ENCODE data around the gene TTC5. TPM values are rescaled to one million over a fixed set of nuclear protein-coding genes. Genes with fewer than 3 reads are reported as not detected.
"Not testable (repeated sequence)": the region's sequence is repeated elsewhere in the genome, so short reads cannot be mapped to it uniquely, and the experiment has no call there.

TTC5 gene
- polyA plus RNA-seq, 5 donors, result 18.8 to 26.5 (median 23.7) TPM

DNA sequence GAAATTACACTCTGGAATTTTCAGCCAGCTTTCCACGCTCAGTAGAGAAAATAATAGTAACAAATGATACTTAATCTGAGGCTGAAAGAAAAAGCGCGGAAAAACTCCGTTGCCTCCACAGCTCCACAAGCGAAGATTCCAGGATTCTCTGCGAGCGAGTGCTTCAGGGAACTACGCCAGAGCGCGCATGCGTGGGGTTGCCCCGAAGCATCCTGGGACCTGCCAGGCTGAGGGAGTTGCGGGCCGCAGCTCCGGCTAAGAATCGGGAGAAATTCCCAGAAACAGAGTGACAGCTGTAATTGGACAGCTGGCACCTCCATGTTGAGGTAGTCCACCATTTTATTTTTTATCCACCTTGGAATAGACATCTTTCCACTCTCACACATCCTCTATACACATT, 12.0 kb upstream of the TTC5 start:
- DNase-seq, result no peak

DNA sequence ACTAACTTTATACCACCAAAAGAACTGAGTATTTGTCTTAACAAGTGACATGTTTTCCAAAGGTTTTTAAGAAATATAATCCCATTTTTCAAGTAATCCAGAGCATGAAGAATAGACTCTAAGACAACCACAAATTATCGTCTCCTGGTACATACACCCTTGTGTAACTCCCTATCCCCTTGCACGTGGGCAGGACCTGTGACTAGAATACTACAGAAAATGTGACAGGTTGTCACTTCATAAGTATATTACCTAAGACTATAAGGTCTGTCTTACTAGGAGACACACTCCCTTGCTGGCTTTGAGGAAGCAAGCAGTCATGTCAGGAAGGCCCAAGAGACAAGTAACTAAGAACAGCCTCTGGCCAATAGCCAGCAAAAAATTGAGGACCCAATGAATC, 8.3 kb upstream of the TTC5 start:
- DNase-seq, result no peak

DNA sequence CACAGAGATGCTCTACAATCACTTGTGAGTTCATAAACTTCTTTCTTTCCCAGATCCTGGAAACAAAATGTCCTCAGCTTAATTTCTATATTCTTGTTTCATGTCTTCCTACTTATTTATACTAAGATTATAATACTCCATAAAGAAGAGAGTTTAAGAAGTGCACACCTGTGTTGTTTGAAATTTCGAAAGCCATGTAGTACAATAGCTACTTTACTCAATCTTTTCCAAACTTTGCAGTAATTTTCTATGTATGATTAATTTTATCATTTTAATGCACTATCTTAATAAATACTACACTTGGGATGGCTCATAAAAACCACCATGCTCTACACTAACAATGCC, 300 bp upstream of the TTC5 start:
- DNase-seq, result no peak

DNA sequence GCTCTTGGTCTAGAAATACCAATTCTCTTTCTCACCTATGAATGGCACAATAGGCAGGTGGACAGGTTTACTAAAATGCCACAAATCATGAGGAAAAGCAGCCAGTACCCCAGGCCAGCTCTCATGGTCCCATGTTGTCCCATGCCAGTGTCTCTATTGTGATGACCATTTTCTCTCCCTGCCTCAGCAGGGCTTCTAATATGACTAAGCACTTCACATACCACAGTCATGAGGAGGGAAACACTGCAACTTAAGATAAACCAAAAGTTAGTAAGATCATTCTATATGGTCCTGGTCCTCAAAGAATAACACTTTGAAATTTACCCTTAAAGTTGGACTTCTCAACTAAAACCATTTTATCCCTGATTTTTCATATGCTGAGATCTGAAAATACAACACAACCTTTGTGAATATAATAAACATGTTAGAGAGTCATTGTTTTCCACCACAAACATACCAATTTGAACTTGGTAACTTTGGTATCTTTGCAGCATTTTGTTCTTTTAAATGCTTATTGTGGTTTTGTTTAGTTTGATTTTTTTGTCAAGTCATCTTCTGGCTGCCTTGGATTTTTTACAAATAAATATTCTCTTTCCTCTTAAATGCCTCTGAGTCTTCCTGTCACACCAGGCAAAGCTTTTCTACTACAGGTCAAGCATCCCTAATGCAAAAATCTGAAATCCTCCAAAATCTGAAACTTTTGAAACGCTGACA, 3.6 kb downstream of the TTC5 start:
- no peak for DNase-seq

DNA sequence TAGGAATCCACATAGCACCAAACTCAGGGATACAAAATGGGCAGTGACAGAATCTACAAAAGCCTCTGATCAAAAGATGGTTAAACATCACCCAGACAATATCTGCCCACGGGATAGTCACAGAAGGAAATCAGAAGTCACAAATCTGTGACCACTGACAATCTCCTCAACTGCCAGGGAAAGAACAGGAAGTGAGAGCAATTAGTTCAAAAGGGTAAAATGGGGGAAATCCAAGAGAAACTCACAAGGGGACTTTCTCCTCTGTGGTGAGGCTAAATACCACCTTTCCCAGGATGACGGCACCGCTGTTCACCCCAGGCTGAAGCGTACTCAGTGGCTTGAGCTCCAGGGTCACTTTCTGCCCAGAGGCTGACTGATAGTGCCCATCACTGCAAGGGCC, 10.7 kb downstream of the TTC5 start:
- no peak for DNase-seq

DNA sequence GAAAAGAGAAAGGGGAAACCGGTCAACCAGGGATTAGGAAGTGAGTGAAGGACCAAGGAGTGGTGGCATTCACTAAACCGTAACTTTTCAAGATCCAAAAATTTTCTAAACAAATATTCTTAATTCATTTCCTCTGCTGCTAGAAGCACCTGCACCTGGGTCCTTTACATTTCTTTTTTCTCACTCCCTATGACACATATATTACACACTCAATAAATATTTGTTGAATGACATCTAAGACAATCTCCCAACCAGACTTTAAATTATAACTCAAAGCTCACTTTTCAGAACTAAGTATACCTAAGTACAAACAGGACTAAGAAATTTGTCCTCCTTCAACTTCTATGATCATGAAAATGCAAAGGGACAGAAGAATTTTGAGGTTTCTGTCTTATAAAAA, 11.1 kb downstream of the TTC5 start:
- DNase-seq, result no peak

DNA sequence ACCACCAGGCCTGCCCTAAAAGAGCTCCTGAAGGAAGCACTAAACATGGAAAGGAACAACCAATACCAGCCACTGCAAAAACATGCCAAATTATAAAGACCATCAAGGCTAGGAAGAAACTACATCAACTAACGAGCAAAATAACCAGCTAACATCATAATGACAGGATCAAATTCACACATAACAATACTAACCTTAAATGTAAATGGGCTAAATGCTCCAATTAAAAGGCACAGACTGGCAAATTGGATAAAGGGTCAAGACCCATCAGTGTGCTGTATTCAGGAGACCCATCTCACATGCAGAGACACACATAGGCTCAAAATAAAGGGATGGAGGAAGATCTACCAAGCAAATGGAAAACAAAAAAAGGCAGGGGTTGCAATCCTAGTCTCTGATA, 23.8 kb downstream of the TTC5 start:
- DNase-seq, result not testable (repeated sequence)

DNA sequence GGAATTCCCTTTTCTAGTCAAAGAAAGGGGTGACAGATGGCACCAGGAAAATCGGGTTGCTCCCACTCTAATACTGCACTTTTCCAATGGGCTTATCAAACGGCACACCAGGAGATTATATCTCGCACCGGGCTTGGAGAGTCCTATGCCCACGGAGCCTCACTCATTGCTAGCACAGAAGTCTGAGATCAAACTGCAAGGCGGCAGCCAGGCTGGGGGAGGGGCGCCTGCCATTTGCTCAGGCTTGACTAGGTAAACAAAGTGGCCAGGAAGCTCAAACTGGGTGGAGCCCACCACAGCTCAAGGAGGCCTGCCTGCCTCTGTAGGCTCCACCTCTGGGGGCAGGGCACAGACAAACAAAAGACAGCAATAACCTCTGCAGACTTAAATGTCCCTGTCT, 25.5 kb downstream of the TTC5 start:
- not testable (repeated sequence) for DNase-seq

DNA sequence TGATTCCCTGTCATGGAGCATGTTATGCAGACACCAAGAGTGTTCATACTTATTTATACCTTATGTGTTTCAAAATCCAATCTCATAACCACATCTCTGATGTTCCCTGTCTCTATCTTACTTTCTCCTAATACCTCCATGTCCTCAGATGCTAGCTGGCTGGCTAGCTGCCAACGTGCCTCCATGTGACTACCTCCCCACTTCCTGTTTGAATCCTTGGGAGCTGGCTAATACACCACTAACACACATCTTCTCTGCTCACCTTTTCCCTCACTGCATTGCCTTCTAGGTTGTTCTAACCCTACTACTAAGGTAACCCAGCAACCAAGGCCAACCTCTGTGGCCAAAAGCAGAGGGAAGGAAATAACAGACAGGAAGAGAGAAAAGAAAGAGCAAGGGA, 27.3 kb downstream of the TTC5 start:
- no peak for DNase-seq

DNA sequence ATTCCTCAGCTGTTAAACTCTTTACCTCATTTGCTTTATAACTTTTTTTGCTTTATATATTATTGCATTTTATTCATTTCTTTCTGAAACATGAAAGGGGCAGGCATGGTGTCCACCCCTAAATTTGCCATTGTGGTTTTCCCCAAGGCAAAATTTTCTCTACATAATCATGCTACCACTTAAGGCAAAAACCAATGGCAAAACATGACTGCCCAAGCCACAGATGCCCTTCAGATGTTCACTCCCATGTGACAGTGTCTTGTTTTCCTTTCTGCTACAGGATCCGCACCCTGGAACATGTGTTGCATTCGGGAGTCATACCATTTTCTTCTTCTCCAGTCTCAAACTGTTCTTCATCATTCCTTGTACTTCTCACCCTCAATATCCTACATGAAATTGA, 28.3 kb downstream of the TTC5 start:
- DNase-seq, result no peak

DNA sequence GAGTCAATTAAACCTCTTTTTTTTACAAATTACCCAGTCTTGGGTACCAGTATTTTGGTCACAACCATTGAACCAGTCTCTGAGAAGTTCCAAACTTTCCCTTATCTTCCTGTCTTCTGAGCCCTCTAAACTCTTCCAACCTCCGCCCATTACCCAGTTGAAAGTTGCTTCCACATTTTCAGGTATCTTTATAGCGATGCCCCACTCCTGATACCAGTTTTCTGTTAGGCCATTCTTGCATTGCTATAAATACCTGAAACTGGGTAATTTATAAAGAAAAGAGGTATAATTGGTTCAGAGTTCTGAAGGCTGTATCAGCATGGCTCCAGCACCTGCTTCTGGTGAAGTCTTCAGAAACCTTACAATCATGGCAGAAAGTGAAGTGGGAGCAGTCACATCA, 31.7 kb downstream of the TTC5 start:
- no peak for DNase-seq

DNA sequence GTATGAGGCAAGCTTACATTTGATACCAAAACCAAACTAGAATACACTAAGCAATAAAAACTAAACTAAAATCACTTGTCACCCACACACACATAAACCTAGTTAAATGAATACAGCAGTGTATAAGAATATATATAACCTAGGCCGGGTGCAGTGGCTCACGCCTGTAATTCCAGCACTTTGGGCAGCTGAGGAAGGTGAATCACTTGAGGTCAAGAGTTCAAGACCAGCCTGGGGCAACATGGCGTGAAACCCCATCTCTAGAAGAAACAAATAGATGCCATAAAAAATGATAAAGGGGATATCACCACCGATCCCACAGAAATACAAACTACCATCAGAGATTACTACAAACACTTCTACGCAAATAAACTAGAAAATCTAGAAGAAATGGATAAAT, 41.4 kb downstream of the TTC5 start:
- DNase-seq, result not testable (repeated sequence)

DNA sequence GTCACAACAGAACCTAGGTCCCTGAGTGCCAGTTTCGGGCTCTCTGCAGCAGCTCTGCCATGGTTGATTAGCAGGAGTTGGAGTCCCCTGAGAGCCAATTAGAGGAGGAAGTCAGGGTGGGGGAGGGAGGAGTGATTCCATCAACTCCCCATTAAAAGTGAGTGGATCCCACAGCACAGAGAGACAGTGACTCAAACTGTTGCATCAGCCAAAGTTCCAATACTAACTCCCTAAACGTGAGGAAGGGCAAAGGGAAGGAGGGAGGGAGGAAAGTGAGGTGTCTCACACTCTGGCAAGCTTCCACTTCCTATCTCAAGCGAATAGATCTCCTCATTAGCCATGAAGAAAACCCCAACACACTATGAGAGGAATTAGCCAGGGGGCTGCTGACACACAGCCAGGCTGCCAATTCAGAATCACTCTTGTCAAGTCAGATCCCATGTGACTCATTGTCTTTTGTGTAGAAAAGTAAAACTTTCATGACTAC, 43.1 kb downstream of the TTC5 start:
- no peak for DNase-seq

DNA sequence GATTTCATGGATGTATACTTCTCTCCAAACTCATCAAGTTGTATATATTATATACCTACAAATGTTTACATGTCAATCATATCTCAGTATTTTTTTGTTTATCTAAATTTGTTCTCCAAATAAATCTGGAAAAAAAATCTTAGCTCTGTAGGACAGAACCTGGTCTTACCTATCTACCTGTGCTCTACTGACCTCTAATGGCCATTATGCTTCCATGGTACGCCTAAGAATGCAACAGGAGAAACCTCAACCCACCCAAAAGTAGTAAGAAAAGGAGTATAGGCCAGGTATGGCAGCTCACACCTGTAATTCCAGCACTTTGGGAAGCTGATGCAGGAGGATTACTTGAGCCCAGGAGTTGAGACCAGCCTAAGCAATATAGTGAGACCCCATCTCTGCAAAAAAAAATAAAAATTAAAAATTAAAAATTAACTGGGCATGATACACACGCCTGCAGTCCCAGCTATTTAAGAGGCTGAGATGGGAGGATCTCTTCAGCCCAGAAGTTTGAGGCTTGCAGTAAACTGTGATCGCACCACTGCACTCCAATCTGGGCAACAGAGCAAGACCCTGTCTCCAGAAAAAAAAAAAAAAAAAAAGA, 58.0 kb downstream of the TTC5 start:
- DNase-seq, result no peak

Other genes starting within 250 kb of the TTC5 start
- gene OR4L1, start 245.9 kb downstream of the TTC5 start, polyA plus RNA-seq (ENCODE audit: insufficient read depth in 1 of 5, insufficient read length in 5 of 5, low replicate concordance in 1 of 5), result not detected
- gene OR4K17, start 195.2 kb downstream of the TTC5 start, polyA plus RNA-seq (ENCODE audit: insufficient read depth in 1 of 5, insufficient read length in 5 of 5, low replicate concordance in 1 of 5), result under 1 TPM in 3 of 5 donors, not detected in 2; 0.06 to 0.12 (median 0.08) TPM
- not detected for gene OR4N5, start 167.1 kb downstream of the TTC5 start, polyA plus RNA-seq (ENCODE audit: insufficient read depth in 1 of 5, insufficient read length in 5 of 5, low replicate concordance in 1 of 5)
- gene OR11G2, start 115.1 kb downstream of the TTC5 start, polyA plus RNA-seq (ENCODE audit: insufficient read depth in 1 of 5, insufficient read length in 5 of 5, low replicate concordance in 1 of 5), result not detected
- not detected for gene OR11H6, start 82.2 kb downstream of the TTC5 start, polyA plus RNA-seq (ENCODE audit: insufficient read depth in 1 of 5, insufficient read length in 5 of 5, low replicate concordance in 1 of 5)
- under 1 TPM; 0.51 to 0.84 (median 0.59) TPM for gene OR11H7, start 77.0 kb downstream of the TTC5 start, polyA plus RNA-seq (ENCODE audit: insufficient read depth in 1 of 5, insufficient read length in 5 of 5, low replicate concordance in 1 of 5)
- under 1 TPM in 1 of 5 donors, not detected in 4; 0.14 TPM for gene OR11H4, start 66.7 kb downstream of the TTC5 start, polyA plus RNA-seq (ENCODE audit: insufficient read depth in 1 of 5, insufficient read length in 5 of 5, low replicate concordance in 1 of 5)
- gene CCNB1IP1, start 27.3 kb upstream of the TTC5 start, polyA plus RNA-seq (ENCODE audit: insufficient read depth in 1 of 5, insufficient read length in 5 of 5, low replicate concordance in 1 of 5), result 100 to 1,000 TPM; 109 to 150 (median 141) TPM
- 10 to 100 TPM; 50.3 to 71.0 (median 62.8) TPM for gene PARP2, start 37.7 kb upstream of the TTC5 start, polyA plus RNA-seq (ENCODE audit: insufficient read depth in 1 of 5, insufficient read length in 5 of 5, low replicate concordance in 1 of 5)
- gene TEP1, start 107.5 kb upstream of the TTC5 start, polyA plus RNA-seq (ENCODE audit: insufficient read depth in 1 of 5, insufficient read length in 5 of 5, low replicate concordance in 1 of 5), result 10 to 100 TPM; 19.1 to 22.6 (median 20.8) TPM
- under 1 TPM; 0.23 to 0.27 (median 0.26) TPM for gene KLHL33, start 130.2 kb upstream of the TTC5 start, polyA plus RNA-seq (ENCODE audit: insufficient read depth in 1 of 5, insufficient read length in 5 of 5, low replicate concordance in 1 of 5)
- 10 to 100 TPM; 72.4 to 90.2 (median 78.0) TPM for gene OSGEP, start 148.9 kb upstream of the TTC5 start, polyA plus RNA-seq (ENCODE audit: insufficient read depth in 1 of 5, insufficient read length in 5 of 5, low replicate concordance in 1 of 5)
- 100 to 1,000 TPM; 318 to 352 (median 331) TPM for gene APEX1, start 149.3 kb upstream of the TTC5 start, polyA plus RNA-seq (ENCODE audit: insufficient read depth in 1 of 5, insufficient read length in 5 of 5, low replicate concordance in 1 of 5)
- 10 to 100 TPM; 27.3 to 36.8 (median 33.0) TPM for gene PIP4P1, start 155.5 kb upstream of the TTC5 start, polyA plus RNA-seq (ENCODE audit: insufficient read depth in 1 of 5, insufficient read length in 5 of 5, low replicate concordance in 1 of 5)
- gene PNP, start 163.5 kb upstream of the TTC5 start, polyA plus RNA-seq (ENCODE audit: insufficient read depth in 1 of 5, insufficient read length in 5 of 5, low replicate concordance in 1 of 5), result 10 to 100 TPM; 31.0 to 47.3 (median 36.0) TPM
- gene RNASE10, start 199.6 kb upstream of the TTC5 start, polyA plus RNA-seq (ENCODE audit: insufficient read depth in 1 of 5, insufficient read length in 5 of 5, low replicate concordance in 1 of 5), result under 1 TPM in 3 of 5 donors, not detected in 2; 0.43 to 0.84 (median 0.68) TPM

Data from right lung (tissue), 5 donors.